HL-60 (cell line): ENCODE measurements around the gene NR2F2.
A peak's percentile ranks its signal among the peaks of the same experiment; 100 is the strongest.

ENCODE experiments used
- DNase-seq, 2 experiments: peaks; one replicate each; pipeline ENCODE4 v3.0.0-alpha.2; 2010 to 2020; ENCODE audit warnings: low read depth in 1 of 2, low spot score in 1 of 2
- H3K27ac ChIP-seq: fragments of 250-450 bp; sonication (Bioruptor Pico); replicated peaks from 2 replicates; pipeline ENCODE4 v1.5.1; 2020; ENCODE audit warnings: mild to moderate bottlenecking, moderate library complexity
- H3K27me3 ChIP-seq: fragments of 250-450 bp; sonication (Bioruptor Pico); 2 replicates; pipeline ENCODE4 v1.5.1; 2021; ENCODE audit warnings: mild to moderate bottlenecking, moderate library complexity; ENCODE audit not compliant: insufficient read depth, poor library complexity, severe bottlenecking
- H3K4me3 ChIP-seq: replicated peaks from 2 replicates; pipeline ENCODE4 v1.5.1; 2011; ENCODE audit warnings: mild to moderate bottlenecking, control low read depth, low read length; ENCODE audit not compliant: insufficient read depth
- CTCF ChIP-seq: IDR thresholded peaks from one replicate; pipeline ENCODE4 v1.5.1; 2011; ENCODE audit warnings: low read length, control low read depth, inconsistent platforms; ENCODE audit not compliant: insufficient read depth
- GABPA ChIP-seq: IDR thresholded peaks from 2 replicates; pipeline ENCODE4 v1.6.1; 2012; ENCODE audit warnings: low read depth
- POLR2AphosphoS5 ChIP-seq: IDR thresholded peaks from 2 replicates; pipeline ENCODE4 v1.6.1; 2012; ENCODE audit warnings: low read depth
- REST ChIP-seq: IDR thresholded peaks from 2 replicates; pipeline ENCODE4 v1.6.1; 2012; ENCODE audit warnings: low read depth; ENCODE audit not compliant: insufficient replicate concordance
- SPI1 ChIP-seq: IDR thresholded peaks from 2 replicates; pipeline ENCODE4 v1.6.1; 2012; ENCODE audit warnings: low read depth, mild to moderate bottlenecking, borderline replicate concordance

Gene NR2F2

GRCh38 chr15:96355568-96356187 is 25.2 kb downstream of the NR2F2 start:
- no peak for DNase-seq
- Histone ChIP-seq H3K27me3 (no peaks in the 10 kb centered on the region), H3K4me3 (no peak overlapping the region), H3K27ac (peak overlapping the region; percentile 94)
- no peak for TF ChIP-seq REST
- no peak for TF ChIP-seq SPI1
- no peak for TF ChIP-seq GABPA
- TF ChIP-seq POLR2AphosphoS5 = no peak
- TF ChIP-seq CTCF = no peak

GRCh38 chr15:96356494-96357455 is 26.3 kb downstream of the NR2F2 start:
- DNase-seq = peak; percentile 65 to 90
- peak; percentile 54; the same call in 1 of the 2 replicates for TF ChIP-seq POLR2AphosphoS5
- no peak for TF ChIP-seq REST
- peak; percentile 82 for TF ChIP-seq CTCF
- Histone ChIP-seq H3K27me3 (no peaks in the 10 kb centered on the region), H3K27ac (peak overlapping the region; percentile 94), H3K4me3 (peak overlapping the region; percentile 71)

GRCh38 chr15:96358001-96358801 is 27.7 kb downstream of the NR2F2 start:
- TF ChIP-seq SPI1 (no peak), CTCF (no peak), POLR2AphosphoS5 (no peak), REST (no peak), GABPA (no peak)
- DNase-seq = no peak
- H3K27me3 ChIP-seq = no peaks in the 10 kb centered on the region
- peak overlapping the region; percentile 94 for H3K27ac ChIP-seq
- no peak overlapping the region for H3K4me3 ChIP-seq
